Raji (cell line): ENCODE measurements around the gene GAB4.

ENCODE experiments used
- POLR2A ChIP-seq: IDR thresholded peaks from 2 replicates; pipeline ENCODE4 v1.6.1; 2011; ENCODE audit warnings: low read depth, low read length, control low read depth; ENCODE audit not compliant: insufficient read depth

Gene GAB4

DNA sequence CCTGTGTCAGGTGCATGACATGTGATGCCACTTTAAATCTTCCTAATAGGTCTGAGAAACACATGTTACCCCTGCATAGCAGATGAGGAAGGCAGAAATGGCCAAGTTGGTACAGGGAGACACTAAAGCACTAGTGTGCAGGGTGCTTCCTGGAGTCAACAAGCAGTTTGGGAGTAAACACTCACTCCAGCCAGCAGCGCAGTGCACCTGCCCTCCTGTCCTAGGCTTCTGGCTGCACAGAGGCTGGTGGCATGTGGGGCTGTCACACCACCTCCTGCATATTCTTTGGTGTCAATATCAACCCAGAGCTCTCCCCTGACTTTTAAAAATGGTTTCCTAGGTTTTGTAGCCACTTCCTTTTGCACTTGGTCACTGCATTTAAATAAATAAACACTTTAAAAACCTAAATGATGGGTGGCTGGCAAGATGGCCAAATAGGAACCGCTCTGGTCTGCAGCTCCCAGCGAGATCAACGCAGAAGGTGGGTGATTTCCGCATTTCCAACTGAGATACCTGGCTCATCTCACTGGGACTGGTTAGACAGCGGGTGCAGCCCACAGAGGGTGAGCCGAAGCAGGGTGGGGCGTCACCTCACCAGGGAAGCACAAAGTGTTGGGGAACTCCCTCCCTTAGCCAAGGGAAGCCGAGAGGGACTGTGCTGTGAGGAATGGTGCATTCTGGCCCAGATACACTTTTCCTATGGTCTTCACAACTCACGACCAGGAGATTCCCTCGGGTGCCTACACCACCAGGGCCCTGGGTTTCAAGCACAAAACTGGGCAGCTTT, 33.5 kb downstream of the GAB4 start:
- TF ChIP-seq POLR2A = no peak

DNA sequence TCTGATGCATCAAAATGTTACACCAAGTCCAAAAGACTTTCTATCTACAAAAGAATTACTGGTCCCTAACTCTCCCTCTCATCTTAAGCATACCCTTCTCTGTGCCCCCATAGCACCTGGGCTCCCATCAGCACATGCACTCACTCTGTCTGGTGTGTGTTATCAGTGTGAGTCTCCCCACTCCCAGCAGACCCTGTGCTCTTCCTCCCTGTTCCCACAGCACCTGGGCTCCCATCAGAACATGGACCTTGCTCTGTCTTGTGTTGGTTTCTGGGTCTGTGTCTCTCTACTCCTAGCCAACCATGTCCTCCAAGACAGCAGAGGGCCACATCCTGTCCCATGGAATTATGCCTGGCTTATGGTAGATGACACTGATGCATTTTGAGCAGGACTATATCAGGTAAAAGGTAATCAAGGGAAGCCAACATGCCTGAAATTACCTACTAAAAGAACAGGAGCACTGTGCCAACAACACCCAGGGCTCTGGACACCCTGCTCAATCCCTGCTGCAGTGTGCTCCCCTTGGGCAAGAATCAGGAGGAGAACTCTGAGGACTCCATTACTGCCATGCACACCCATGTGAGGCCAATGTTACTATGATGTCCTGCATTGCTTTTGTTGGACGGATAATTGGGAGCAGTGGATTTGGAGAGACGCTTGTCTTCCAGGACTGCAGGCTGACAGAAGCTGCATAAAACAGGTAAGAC, 34.3 kb downstream of the GAB4 start:
- TF ChIP-seq POLR2A = no peak

DNA sequence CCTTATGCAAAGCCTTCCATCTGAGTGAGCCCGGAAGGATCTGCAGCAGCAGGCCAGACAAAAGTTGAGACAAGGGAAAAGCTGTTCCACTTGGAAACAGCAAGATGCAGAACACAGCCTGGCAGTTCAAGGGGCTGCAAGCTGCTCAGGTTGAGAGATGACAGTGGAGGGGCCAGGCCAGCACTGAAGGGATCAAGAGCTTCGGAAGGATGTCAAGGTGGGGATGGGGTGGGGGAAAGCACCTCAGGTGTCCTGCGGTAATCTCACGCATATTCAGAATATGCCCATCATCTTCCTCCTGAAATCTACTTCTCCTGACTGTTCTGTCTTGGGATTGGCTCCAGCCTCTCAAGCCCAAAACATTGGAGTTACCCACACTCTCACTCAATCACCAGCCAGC, 35.7 kb downstream of the GAB4 start:
- TF ChIP-seq POLR2A = no peak

DNA sequence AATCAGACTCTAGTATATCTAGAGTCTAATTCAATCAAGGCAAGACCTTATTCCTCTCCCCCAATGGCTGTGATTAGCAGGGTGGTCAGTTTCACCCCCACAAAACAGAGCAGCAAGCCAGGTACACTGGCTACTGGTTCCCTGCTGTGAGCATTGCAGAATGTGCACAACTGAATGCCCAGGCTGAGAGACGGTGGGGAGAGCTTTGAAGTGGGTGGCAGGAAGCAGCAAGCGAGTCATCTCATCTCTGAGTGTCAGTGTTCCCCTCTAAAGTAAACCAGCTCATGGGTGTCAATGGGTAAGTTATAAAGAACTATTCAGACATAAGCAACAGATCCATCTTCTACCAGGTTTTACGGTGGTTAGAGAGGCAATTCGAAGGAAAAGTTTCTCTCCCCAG, 37.6 kb downstream of the GAB4 start:
- no peak for TF ChIP-seq POLR2A

DNA sequence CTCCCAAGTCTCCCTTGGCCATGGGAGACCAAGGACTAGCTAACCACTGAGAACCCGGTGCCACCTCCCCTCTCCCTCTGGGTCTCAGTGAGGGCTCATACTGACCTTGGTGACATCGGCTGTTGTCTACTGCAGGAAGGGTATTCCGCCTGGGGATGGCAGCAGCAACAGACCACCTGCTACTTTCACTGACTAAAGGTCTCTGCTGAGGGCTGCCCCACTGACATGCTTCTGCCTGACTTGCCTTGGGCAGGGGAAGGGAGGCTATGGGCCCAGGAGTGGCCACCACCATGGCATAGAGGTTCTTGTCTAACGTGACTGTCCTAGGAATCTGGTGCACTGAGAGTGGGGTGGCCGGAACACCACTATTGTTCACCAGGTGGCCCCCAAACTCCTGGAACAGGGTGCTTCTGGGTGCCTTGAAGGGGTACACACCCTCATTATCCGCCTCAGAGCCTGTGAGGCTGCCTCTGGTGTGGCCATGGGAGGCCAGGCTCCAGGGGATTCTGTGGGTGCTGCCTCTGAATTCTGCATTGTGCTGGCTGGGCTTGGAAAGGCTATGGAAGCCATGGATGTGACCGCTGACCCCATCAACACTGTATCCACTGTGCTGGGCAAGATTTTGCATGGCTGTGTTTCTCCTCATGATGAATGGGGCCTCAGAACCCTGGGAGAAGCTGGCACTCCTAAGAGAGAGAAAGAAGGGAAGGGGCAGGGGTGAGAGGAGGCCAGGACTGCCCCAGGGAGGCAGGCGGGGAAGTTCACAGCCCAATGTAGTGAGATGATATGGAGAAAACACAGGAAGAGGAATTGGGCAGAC, 38.3 kb downstream of the GAB4 start:
- TF ChIP-seq POLR2A = no peak

DNA sequence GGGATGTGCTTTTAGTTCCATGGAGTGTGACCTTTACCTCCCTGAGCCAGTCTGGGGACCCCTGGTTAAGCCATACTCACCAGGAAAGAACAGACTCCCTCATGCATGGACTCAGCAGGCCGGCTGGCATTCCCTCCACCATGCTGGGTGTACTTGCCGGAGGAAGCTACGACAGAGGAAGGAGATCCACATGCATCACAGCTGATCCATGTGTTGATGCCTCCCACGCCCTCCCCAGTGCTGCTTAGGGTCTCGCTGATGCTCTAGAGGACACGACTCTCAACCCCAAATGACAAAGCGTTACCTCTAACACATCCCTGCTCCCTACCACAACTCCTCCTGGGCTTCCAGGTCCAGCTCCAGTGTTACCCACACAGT, 39.8 kb downstream of the GAB4 start:
- TF ChIP-seq POLR2A = no peak

DNA sequence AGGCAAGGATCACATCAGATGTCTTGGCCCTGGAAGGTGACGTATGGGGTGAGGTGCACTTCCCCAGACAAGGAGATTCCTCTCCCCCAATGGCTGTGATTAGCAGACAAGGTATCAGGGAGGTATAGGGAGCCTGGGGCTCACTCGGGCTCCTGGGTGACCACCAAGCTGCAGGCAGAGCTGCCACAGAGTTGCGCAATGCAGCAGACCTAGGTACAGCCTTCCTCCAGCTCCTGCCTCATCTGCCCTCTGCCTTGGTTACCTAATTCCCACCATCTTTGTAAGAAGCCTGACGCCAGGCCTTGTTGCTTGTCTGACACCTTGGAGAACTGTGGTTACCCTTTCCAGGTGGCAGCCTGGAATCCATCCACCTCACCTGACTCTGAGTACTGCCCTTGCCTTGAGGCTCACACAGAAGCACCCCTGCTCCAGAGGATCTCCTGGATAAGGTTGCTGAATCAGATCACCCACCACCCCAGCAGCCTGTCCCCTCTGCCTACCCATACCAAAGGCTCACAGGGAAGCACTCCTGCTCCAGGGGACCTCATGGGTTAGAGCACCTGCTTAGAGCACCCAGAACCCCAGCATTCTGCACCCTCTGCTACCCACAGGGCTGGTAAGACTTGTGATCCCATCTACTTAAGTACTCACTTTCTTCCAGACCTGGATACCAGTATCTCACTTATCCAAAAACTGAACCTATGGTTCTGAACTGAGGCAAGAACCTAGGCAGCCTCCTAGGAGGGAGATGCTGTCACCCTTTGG, 40.4 kb downstream of the GAB4 start:
- no peak for TF ChIP-seq POLR2A

DNA sequence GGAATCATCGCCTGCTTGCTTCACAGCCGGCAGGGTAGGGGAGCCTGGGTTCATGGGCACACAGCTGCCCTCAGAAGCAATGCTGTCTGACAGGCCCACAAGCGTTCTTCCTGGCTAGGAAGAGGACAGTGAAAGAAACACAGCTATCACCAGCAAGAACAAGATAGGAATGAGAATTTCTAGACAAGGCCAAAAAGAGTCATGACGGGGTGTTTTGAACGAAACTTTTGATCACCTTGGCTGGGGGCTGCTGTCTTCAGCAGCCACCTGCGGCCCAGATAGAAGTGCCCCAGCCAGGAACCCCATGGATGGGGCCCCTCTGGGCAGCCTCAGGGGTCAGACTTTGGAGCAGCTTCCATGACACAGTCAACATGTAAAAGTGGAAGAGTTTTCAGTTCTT, 41.8 kb downstream of the GAB4 start:
- TF ChIP-seq POLR2A = no peak

DNA sequence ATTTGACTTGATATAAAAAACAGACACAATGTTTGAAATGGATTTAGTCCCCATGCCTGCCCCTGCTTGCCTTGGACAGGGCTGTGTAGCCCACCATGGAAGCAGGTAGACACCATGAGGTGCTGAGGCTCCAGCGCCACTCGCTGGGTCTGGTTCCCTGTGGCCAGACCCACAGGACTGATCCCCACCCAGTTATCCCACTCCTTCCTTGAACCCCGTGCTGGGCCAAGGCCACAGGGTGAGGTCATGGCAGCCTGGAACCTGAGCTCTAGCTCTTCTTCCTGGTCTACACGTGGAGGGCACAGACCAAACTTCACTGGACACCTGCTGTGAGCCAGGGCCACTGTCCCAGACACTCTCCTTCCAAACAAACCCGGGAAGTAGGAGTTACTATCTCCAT, 42.5 kb downstream of the GAB4 start:
- TF ChIP-seq POLR2A = no peak

DNA sequence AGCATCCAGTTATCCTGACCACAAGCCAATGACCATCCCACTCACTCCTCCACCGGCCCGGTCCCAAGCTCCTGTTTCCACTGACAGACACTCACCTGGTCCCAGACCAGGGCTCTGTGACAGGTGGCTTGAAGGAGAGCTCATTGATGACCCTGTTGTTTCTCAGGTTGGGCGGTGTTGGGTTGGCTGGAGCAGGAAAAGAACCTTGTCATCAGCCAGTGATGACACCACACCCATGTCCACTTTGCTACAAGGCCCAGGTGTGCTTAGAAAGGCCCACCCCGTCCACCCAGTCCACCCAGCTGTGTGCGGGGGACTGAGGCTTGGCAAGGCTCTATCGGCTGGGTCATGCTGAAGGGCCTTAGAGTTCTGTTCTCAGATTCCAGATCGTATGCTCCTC, 42.9 kb downstream of the GAB4 start:
- TF ChIP-seq POLR2A = no peak

DNA sequence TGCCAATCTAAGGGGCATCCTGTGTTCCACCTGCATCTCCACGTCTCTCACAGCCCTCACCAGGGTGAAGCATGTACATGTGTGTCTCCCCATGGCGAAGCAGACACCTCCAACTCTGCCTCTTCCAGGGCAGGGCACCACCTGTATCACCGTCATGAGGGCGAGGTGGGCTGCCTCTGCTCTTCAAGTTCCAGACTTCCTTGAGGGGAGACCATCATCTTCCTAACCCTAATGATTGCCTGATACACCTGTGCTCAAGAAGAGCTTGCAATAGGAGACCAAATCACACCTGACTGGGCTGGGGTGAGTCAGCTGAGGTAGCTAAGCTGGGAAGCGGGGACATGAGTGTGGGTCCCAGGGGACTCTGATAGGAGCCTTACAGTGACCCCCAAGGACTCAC, 43.7 kb downstream of the GAB4 start:
- no peak for TF ChIP-seq POLR2A

DNA sequence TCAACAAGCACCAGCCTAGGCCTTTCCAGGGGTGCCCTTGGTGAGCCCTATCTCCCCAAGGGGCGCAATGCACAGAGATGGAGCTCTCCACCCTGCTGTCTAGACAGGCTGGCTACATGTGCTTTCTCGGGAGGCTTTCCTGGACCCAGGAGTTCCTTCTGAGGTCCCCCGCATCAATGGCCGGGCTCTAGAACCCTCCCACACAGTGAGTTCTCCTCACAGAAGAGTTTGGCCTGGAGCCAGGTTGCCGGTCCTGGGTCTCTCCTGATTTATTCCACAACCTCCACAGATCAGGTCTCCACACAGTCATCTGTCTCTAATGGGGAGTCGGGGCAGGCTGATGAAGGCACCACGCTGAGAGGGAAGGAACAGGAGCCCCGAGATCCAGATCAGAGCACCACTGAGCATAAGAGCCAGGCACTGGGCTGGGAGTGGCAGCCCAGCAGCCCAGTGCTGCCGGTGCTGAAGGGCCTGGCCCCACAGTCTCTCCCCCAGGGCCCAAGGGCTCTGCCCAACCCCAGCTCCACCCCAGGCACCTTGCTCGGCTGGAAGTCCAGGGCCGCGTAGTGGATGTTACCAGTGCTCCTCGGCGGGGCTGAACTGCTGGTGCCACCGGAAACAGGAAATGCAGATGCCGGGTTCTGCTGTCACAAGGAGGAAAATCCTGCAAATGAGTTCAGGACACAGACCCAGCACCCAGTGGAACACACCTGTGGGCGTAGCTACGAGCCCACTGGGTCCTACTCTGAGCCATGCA, 44.7 kb downstream of the GAB4 start:
- no peak for TF ChIP-seq POLR2A

DNA sequence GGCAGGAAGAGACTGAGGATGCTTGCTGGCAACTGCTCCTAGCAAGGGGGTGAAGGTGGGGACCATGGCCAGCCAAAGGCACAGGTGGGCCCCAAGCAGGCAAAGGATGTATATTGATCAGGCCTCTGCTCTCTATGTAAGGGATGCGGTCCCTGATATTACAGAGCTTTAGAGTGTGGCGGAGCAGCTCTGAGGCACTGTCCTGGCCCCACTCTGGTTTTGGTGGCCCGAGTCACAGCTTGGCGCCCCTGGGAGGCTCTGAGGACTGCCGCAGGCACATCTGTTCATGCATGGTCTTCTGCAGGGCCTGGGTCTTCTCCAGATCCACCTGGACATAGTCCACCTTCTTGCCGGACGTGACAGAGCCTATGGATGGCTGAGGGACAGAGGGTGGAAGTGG, 45.5 kb downstream of the GAB4 start:
- no peak for TF ChIP-seq POLR2A

DNA sequence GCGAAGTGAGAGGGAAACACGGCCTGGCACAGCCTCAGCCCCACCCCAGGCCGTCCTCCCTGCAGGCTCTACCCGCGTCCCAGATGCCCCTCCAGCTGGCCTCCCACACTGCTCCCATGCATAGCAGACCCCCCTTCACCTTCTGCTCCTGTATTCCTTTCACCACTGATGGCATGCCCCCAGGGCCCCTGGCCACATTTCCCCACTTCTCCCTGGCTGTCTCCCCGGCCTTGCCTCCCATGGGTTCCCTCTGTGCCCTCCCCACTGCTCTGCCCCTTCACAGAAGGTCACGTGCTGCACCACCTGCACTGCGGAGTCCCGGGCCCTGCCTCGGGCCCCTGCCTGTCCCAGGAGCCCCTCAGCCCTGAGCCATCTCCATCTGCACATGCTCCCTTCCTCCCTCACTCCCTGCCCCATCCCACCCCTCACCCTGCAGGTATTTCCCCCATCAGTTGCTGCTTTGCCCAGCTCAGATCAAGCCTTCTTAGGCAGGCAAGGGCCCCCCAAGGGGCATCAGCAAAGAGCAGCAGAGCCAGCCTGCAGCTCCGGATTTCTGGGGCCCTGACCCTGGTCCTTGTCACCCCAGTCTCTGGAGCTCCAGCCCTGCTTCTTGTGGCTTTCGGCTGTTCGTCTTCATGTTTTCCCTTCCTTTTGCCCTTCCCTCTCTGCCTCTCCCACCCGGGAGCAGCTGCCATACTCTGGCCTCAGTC, 46.4 kb downstream of the GAB4 start:
- no peak for TF ChIP-seq POLR2A
